Nucleus accumbens (tissue), 56 donors: Measurements from ENCODE around the gene ARMC7.

Experiments used
- DNase-seq, 56 donors: peaks; one replicate each; lab custom pipeline; 2025; lab: John Stamatoyannopoulos, UW

The ARMC7 gene

DNA sequence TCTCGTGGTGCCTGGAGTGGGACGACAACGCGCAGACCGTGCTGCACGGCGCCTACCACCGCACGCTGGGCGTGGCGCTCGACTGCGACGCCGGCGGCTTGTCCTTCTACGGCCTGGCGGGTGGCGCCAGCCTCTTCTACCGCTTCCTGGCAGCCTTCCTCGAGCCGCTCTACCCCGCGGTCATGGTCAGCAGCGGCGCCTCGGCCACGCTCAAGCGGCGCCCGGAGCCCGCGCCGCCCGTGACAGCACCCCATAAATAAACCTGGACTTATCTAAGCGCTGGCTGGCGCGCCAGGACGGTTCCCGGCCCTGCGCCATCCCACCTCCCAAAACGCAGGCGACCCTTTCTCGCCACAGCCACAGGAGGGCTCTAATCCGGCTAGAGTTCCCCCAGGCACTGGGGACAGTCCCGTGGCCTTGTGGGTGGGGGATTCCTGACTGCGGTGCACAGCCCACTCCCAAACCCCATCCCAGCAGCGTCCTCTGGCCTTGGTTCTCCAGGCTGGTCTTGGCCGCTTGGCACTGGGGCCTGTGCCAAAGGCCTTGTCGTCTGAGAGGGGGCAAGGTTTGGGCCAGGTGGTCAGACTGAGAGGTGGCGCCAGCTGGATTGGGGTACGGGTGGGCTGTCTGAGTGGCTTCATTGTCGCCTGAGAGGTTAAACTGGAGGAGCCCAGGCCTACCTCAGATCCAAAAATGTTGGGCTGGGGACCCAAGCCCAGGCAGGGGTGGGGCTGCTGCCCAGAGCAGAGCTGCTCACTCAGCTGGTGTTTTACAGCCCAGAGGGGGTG, 32.1 kb upstream of the ARMC7 start:
- peak in 37 of 56 donors; percentile 7 to 71 (median 33) for DNase-seq

DNA sequence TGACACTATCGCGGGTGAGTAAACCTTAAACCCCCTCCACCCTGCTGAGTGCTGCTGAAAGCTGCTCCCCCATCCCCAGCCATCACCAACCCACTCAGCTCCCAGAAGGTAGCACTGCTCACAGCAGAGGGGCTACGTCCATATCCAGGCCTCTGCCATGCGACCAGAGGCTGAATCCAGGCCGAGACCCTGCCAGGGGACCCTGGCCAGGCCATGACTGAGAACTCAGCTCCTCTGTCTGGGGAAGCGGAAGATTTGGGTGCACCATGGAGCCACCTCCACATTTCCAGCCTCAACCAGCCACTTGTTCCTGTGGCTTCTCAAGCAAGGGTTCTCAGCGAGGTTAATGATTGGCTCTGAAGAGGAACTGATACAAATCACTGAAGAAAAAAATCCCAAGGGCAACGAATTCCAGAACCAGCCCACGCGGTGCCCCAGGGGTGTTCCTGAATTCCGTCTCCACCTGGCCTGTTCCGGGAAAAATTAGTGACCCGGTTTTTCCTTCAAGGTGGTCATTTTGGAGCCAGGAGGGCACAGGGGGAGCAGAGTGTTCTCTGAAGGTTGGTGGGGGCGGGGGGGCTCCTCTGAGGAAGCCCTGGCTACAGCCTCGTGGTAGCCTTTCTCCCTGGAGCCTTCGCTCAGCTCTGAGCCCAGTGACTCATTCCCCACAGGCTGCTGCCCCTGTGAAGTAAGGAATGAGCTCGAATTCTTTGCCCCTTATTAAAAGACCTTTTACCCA, 31.3 kb upstream of the ARMC7 start:
- DNase-seq = no peak

DNA sequence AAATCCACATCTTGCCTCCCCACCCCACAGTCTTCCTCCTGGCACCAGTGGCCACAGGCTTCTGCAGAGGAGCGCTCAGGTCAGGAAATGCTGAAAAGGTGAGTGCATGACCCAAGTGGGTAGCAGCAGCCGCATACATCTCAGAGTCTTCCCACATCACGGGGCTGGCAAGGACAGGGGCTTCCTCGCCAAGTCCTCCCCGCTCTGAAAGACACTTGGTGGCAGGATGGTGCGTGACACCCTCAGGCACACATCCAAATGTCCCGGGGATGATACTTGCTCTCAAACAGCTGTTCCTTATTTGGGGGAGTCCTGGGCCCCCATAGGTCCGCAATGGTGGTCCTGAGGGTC, 30.8 kb upstream of the ARMC7 start:
- DNase-seq = no peak

DNA sequence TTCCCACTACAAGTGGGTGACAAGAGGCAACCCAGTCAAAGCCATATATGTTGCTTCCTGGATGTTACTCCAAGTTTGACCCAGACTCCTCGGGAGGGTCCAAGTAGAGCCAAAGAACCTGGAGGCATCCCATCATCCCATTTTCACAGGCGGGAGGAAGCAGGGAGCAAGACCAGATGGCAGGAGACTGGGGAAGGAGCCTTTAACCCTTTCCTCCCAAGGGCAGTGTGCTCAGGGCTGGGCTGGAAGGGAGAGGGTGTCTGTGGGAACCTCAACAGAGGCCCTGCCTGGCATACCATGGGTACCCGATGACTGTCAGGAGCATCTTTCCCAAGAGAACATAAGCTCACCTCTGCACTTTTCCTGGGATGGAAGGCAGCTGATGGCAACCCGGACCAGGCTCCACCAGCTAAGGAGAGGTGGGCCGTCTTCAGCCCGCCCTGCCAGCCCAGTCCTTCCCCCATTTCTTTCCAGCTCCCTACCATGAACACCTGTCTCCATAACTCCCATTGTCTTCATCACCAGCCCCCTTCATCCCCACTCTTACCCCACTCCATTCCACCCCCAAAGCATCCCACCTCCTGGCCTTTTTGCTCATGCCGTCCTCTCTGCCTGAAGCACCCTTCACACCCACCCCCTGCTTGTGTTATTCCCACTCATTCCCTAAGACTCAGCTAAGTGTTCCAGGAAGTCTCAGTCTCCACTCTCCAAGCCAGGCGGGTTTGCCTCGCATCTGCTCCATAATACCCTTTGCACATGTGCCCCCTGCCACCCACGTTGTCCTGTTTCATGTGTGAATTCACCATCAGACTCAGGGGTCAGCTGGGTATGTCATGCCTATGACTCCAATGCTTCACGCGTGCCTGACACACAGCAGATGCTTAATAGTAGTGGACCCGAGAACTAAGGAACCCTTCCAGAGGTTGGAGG, 27.9 kb upstream of the ARMC7 start:
- DNase-seq = no peak

DNA sequence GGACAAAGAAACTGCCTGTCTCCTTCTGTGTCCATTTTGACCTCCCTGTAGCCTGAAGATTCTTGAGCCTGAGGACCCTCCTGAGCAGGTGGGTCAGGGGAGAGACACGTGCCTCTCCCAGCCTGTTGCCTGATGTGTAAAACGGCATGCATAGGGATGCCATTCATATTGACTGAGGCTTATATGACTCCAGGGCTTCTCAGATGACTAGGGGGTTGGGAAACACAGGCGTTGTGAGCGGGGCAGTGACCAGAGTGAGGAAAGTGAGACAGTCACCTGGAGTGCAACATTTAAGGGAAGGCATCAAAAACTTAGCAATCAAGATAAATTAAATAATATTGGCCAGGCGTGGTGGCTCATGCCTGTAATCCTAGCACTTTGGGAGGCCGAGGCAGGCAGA, 27.1 kb upstream of the ARMC7 start:
- DNase-seq = no peak

DNA sequence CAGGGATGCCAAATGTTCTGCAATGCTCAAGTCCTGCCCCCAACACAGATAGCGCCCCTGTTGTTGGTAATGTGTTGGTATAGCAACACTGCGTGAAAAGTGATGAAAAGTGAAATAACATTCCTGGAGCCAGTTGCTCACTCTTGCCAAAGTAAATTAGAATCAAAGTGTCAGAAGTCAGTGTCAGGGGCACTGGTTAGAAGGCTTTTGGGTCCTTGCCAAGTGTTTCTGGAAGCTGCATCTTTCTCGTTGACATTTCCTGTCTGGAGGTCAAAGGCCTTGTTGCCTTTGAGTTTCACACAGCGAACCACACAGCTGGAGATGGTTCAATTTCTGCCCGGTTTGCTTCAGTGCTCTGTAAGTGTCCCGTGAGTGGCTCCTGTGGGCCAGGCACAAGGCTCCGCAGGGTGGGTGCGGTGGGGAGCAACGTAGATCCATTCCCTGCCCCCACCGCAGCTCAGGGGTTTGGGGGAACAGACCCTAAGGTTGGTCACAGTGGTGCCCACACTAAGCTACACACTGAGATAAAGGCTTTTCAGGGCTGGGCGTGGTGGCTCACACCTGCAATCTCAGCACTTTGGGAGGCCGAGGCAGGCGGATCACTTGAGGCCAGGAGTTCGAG, 25.6 kb upstream of the ARMC7 start:
- DNase-seq = no peak

DNA sequence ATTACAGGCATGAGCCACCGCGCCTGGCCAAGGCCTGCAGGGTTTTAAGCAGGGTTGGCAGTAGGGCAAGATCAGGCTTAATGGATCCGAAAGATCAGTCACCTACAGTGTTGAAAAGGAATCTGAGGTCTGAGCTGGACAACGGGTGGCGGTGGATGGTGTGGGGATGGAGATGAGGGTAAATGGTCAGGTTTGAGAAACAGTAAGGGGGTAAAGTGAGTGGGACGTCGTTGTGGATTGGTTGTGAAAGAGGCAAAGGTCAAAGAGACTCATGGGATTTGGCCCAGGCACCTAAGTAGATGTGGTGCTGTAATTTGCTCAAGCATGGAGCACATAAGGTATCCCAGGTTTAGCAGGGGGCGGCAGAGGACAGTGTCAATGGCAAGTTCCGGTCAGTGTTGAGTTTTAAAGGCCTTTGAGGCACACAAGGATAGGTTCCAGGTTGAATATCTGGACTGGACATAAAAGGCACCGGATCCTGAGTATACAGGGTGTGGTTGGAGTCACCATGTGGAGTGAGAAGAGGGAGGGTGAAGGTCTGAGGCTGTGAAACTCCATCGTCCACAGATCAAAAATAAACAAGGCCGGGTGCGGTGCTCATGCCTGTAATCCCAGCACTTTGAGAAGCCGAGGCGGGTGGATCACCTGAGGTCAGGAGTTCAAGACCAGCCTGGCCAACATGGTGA, 23.1 kb upstream of the ARMC7 start:
- no peak for DNase-seq

DNA sequence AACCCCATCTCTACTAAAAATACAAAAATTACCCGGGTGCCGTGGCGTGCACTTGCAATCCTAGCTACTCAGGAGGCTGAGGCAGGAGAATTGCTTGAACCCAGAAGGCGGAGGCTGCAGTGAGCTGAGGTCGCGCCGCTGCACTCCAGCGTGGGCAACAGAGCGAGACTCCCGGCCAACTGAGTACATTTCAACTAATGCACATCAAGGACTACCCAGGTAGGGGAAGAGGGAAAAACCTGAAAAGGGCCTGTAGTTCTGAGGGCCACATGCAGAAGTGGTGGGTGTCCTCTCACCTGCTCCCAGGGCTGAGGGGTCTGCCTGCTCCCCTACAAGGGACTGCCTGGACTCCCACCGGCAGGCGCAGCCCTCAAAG, 22.6 kb upstream of the ARMC7 start:
- no peak for DNase-seq

DNA sequence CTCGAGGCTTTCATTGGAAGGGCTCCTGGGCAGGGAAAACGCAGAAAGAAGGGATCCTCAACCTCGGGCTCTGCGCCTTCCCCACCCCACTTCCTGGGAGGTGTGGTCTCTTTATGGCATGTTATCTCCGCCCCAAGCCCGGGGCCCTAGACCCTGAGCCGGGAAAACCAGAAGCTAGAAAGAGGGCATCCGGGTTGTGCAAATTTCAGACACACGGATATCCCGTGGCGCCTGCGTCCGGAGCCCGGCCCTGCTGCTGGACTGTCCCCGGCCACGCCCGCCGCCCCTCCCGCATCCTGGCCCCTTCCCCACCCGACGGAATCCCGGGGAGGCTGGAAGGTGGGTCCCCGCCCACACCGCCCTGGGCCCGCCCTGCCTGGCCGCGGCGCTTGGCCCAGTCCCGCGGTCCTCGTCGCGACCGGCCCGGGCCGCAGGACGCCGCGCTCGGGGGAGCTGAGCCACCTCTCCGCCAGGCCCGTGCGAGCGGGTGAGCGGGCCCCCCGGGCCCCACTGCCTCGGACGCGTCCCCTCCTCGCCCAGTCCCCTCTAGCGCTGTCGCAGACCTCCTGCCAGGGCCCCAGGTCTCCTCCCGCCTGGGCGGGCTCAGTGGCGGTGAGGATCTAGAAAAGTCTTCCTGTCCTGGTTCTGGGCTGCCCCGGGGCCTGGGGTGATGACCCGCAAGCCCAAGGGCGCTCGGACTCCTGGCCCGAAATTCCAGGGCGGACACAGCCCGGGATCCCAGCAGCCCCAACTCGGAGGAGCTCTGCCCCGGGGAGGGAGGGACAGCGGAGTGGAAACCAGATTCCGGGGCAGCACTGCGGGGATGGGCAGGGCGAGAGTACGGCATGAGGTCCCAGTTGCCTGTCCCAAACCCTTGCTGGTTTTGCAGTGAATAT, 22.0 kb upstream of the ARMC7 start, which contains the start of gene SLC16A5:
Gene SLC16A5, plus strand, starts transcription at position 397 of the 896 bp plus-strand sequence. CDS start 5,683 bp downstream, outside the sequence.
- DNase-seq = peak in 11 of 56 donors; percentile 7 to 47 (median 17)

DNA sequence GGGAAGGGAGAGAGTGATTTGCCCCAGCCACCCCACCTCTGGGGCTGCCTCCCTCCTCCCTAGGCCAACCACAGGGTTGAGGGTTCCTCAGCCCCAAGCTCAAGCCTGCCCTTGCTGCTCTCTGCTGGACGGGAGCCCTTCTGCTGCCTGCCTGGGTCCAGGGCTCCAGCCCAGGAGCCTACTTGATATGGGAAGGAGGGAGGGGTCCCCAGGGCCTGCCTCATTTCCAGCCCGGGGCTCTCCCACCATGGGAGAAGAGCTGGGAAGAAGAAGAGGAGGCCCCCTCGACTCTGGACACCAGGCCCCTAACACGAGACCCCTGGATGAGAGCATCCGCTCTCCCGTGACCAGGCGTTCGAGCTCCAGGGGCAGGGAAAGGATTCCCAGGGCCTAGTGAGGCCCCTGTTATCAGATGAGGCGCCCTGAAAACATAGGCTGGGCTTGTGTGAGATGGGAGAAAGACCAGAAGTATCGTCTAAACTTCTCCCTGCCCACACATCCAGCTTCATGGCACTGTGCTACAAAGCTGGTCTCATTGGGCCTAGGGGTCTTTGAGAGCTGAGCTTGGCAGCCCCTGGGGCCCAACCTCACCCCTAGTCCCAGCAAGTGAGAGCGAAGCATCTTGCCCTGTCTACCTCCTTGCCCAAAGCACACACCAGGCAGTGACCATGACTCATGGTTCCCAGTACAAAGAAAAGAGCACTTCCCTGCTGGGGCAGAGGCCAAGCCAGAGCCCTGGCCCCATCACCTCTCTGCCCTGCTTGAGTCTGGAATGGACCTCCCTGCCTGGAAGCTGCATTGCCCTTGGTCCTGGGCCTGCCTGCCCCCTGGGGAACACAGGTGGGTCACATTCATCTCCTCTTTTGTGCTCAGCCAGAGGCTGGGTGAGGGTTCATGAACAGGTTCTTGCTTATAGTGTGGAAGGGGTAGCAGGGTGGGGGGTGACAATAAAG, 21.0 kb upstream of the ARMC7 start:
- DNase-seq = no peak

DNA sequence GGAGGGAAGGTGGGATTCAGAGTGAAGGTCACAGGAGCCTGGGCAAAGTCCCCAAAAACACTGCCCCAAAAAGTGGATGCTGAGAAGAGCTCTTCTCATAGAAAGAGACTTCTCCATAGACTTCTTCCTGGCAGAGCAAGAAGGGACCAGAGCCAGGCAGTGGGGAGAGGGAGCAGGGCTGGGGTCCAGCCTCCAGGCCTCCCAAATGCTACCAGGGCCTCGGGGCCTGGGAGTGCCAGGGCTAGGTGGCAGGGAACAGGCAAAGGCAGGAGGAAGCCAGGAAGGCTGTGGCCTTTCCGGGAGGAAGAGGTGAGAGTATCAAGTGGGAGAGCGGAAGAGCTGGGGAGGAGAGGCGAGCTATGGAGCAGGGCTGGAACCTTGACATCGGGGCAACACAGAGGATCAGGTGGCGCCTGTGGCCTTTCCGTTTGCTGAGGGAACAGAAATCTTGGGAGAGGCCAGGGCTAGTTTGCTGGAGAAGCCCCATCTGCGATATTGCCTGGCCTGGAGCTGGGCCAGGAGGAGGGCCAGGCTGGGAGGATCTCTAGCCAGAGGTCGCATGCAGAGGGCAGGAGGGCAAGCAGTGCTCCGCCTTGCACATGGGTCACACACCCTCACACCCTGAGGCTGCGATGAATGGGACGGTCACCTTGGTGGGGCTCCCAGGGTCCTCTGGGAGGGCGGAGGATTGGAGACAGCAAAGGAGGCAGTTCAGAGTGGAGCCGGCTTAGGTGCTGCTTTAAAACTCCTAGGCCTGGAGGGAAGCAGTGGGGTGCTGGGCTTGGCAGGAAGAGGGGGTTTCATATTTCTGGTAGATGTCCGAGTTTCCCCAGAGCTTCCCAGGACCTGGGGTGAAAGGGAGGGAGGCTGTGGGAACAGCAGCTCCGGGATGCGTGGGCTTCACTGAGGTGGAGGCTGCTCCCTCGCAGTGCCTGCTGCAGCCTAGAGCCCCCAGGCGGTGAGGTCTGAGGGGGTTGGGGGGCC, 18.6 kb upstream of the ARMC7 start:
- DNase-seq = no peak

DNA sequence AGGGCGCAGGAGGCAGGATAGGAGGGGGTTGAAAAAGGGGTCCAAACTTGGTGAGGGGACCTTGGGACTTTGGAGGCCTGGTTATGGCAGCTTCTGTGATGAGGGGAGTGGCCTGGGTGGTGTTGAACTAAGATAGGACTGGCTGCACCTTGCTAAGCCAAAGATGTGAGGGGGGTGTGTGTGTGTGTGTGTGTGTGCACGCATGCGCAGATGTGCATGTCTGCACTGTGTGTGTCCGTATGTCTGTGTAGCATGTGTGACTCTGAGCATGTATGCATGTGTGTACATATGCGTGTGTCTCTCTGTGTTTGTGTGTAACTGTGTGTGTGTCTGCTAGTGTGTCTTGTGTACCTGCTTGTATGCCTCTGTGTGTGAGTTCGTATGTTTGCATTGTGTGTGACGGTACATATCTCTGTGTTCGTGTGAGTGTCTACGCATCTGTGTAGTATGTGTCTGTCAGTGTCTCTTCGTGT, 17.9 kb upstream of the ARMC7 start:
- DNase-seq = no peak

DNA sequence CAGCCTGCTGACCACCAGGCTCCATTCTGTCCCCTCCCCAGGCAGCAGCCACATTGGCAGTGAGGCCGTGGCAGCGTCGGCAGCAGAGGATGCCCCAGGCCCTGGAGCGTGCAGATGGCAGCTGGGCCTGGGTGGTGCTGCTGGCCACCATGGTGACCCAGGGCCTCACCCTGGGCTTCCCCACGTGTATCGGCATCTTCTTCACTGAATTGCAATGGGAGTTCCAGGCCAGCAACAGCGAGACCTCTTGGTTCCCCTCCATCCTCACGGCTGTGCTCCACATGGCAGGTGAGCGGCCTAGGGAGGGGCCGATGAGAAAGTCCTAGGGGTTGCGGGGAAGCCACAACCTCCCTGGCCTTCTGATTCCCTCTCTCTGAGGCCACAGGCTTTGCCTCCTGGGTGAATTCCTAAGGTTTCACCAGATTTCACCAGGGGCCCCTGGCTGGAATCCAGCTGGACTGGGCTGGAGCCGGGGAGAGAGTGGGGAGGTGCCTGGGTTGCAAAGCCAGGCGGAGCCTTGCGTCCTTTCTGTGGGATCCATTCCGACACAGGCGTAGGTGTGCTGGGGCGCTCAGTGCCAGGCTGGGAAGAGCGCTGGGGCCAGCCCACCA, 16.1 kb upstream of the ARMC7 start:
- no peak for DNase-seq

DNA sequence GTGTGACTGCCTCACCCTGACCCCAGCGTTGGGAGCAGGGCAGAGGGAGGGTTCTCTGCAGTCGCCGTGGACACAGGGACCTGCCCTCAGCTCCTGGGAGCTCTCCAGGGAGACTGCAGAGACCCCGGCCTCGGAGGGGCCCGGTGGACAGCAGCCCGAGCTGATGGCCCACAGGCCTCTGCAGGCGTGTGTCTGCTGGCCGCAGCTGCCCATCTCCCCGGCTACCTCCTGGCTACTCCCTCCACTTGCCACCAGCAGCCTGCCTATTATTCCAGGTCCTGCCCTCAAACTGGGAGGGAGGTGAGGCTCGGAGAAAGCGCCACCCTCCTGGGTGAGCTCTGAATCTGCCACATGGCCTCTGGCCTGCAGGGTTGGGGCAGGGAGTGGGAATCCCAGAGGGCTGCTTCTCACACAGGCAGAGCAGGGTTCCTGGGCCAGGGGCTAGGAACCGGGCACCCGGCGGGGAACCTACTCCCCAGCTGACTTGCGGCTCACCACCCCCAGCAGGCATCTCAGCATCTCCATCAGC, 14.8 kb upstream of the ARMC7 start:
- no peak for DNase-seq

DNA sequence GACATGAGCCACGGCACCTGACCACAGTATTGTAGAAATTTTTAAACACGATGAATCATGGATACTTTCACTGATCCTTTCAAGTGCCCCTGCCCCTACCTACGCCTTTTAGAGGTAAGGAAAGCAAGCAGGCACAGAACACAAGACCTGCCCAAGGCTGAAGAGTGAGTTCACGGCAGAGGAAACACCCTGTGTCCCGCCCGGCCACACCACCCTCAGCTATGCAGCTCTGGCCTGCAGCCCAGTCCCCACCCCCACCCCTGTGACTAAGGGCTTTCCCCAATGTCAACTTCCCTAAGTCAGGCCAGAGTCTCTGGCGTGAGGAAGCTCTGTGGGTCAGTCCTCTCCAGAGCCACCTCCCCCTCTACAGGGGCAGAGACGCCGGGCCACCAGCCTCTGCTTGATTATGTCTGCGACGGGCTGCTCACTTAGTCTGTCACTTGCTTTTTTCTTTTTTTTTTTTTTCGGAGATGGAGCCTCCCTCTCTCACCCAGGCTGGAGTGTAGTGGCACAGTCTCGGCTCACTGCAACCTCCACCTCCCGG, 13.6 kb upstream of the ARMC7 start:
- peak in 9 of 56 donors; percentile 12 to 41 (median 17) for DNase-seq
